GM23248 (cell line): Measurements from ENCODE around the gene RALGPS1. TPM values are rescaled to one million over a fixed set of nuclear protein-coding genes. Genes with fewer than 3 reads are reported as not detected.

Experiments used
- DNase-seq: peaks from one replicate; pipeline ENCODE4 v3.0.0-alpha.2; 2015
- H2AFZ ChIP-seq: fragments of 200-600 bp; sonication (generic); 2 replicates; pipeline ENCODE4 v1.6.1; 2016; ENCODE audit warnings: antibody characterized with exemption
- H3F3A ChIP-seq: fragments of 200-600 bp; sonication (generic); 2 replicates; pipeline ENCODE4 v1.6.1; 2016; ENCODE audit warnings: mild to moderate bottlenecking, antibody characterized with exemption, mixed run types; ENCODE audit not compliant: insufficient read depth
- H3K27ac ChIP-seq: fragments of 200-600 bp; sonication (generic); 2 replicates; pipeline ENCODE4 v1.5.1; 2016; ENCODE audit warnings: mild to moderate bottlenecking
- H3K27me3 ChIP-seq: fragments of 200-600 bp; sonication (generic); replicated peaks from 2 replicates; pipeline ENCODE4 v1.6.1; 2016; ENCODE audit warnings: mild to moderate bottlenecking; ENCODE audit not compliant: insufficient read depth
- H3K36me3 ChIP-seq: fragments of 200-600 bp; sonication (generic); 2 replicates; pipeline ENCODE4 v1.6.1; 2016; ENCODE audit warnings: low read depth, mild to moderate bottlenecking
- H3K4me1 ChIP-seq: fragments of 200-600 bp; sonication (generic); 2 replicates; pipeline ENCODE4 v1.6.1; 2016; ENCODE audit warnings: mild to moderate bottlenecking; ENCODE audit not compliant: insufficient read depth
- H3K4me2 ChIP-seq: fragments of 200-600 bp; sonication (generic); one replicate; pipeline ENCODE4 v1.6.1; 2016; ENCODE audit warnings: mild to moderate bottlenecking; ENCODE audit not compliant: unreplicated experiment
- H3K4me3 ChIP-seq: fragments of 200-600 bp; sonication (generic); 2 replicates; pipeline ENCODE4 v1.5.1; 2016; ENCODE audit warnings: mild to moderate bottlenecking
- H3K79me2 ChIP-seq: fragments of 200-600 bp; sonication (generic); 2 replicates; pipeline ENCODE4 v1.6.1; 2016; ENCODE audit warnings: mild to moderate bottlenecking; ENCODE audit not compliant: insufficient read depth
- H3K9ac ChIP-seq: fragments of 200-600 bp; sonication (generic); 2 replicates; pipeline ENCODE4 v1.6.1; 2016; ENCODE audit warnings: mild to moderate bottlenecking
- H3K9me2 ChIP-seq: fragments of 200-600 bp; sonication (generic); 2 replicates; pipeline ENCODE4 v1.6.1; 2016; ENCODE audit warnings: mixed run types, mild to moderate bottlenecking, moderate library complexity; ENCODE audit not compliant: insufficient read depth
- H3K9me3 ChIP-seq: fragments of 200-600 bp; sonication (generic); one replicate; pipeline ENCODE4 v1.6.1; 2017; ENCODE audit warnings: low read depth
- H4K20me1 ChIP-seq: fragments of 200-600 bp; sonication (generic); 2 replicates; pipeline ENCODE4 v1.6.0; 2016; ENCODE audit not compliant: insufficient read depth
- EZH2 ChIP-seq: fragments of 200-600 bp; sonication (generic); IDR thresholded peaks from 2 replicates; pipeline ENCODE4 v1.6.1; 2018; ENCODE audit warnings: antibody characterized with exemption, mild to moderate bottlenecking; ENCODE audit not compliant: insufficient read depth, poor library complexity, severe bottlenecking
- EZH2phosphoT487 ChIP-seq: fragments of 200-600 bp; sonication (generic); IDR thresholded peaks from 2 replicates; pipeline ENCODE4 v1.6.1; 2018; ENCODE audit warnings: antibody characterized with exemption, moderate library complexity, mild to moderate bottlenecking, low read depth; ENCODE audit not compliant: insufficient read depth
- WGBS, 2 experiments: methylation state at CpG; one replicate each; pipeline ENCODE4 v1.1.6; 2015 to 2017; ENCODE audit warnings: low lambda C conversion rate in 2 of 2, low coverage in 1 of 2; ENCODE audit errors: missing lambda C conversion rate in 2 of 2; 5-methylcytosine and 5-hydroxymethylcytosine counted together
- in situ Hi-C: fragments of 300-500 bp; cut with MboI; formaldehyde crosslinking; loops from 2 replicates; pipeline ENCODE4 v1.15.0; 2020
- polyA plus RNA-seq: library from polyadenylated mRNA; unstranded; fragments of >200 nt; fragmentation: Nextera tagmentation; extraction: Ambion mirVana; gene quantifications from 2 replicates; pipeline ENCODE4 v1.2.1, GENCODE V29; 2016
- total RNA-seq: library from RNA; depleted of rRNA; stranded (reverse); fragments of >200 nt; shearing (Covaris generic); gene quantifications from 2 replicates; pipeline ENCODE4 v1.2.3, GENCODE V29; 2014

Gene RALGPS1
- total and polyA plus RNA-seq, 2 experiments from 2014 or later: 0.54 to 1.8 TPM

- in situ Hi-C loops: no loop called here
- TF ChIP-seq EZH2 (no peak), EZH2phosphoT487 (no peak)
- no peak overlapping the region for H3K4me3 ChIP-seq
- no peaks in the 10 kb centered on the region for H3K27me3 ChIP-seq
- WGBS, 2 experiments: 93 to 99% methylated on average over 12 of the region's 12 CpGs
- no peak overlapping the region for H2AFZ ChIP-seq
- peak; percentile 70 for DNase-seq
- no peaks in the 10 kb centered on the region for H3K9me3 ChIP-seq
- H3K27ac ChIP-seq: no peak overlapping the region
- H3K4me2 ChIP-seq: no peak overlapping the region
- no peaks in the 10 kb centered on the region for H3K4me1 ChIP-seq
- H3K9me2 ChIP-seq: no peaks in the 10 kb centered on the region
- no peaks in the 10 kb centered on the region for H3K36me3 ChIP-seq
- no peaks in the 10 kb centered on the region for H3F3A ChIP-seq
- H4K20me1 ChIP-seq: no peaks in the 10 kb centered on the region
- no peaks in the 10 kb centered on the region for H3K79me2 ChIP-seq
- H3K9ac ChIP-seq: no peak overlapping the region
These were observed 280.5 kb downstream of the RALGPS1 start for GRCh38 chr9:127194881-127195713.

GRCh38 chr9:127195976-127196825 is 281.6 kb downstream of the RALGPS1 start:
- no peaks in the 10 kb centered on the region for H3K36me3 ChIP-seq
- H3K4me1 ChIP-seq: no peaks in the 10 kb centered on the region
- no peak overlapping the region for H2AFZ ChIP-seq
- in situ Hi-C loops: no loop called here
- no peaks in the 10 kb centered on the region for H3F3A ChIP-seq
- WGBS, 2 experiments: 87 to 88% methylated on average over 19 of the region's 19 CpGs
- no peak overlapping the region for H3K27ac ChIP-seq
- no peak overlapping the region for H3K4me2 ChIP-seq
- no peak overlapping the region for H3K4me3 ChIP-seq
- no peaks in the 10 kb centered on the region for H3K79me2 ChIP-seq
- no peaks in the 10 kb centered on the region for H3K9me3 ChIP-seq
- TF ChIP-seq EZH2phosphoT487 (no peak), EZH2 (no peak)
- DNase-seq: no peak
- no peaks in the 10 kb centered on the region for H4K20me1 ChIP-seq
- no peaks in the 10 kb centered on the region for H3K27me3 ChIP-seq
- no peak overlapping the region for H3K9ac ChIP-seq
- no peaks in the 10 kb centered on the region for H3K9me2 ChIP-seq

GRCh38 chr9:127196826-127197145 is 282.2 kb downstream of the RALGPS1 start:
- WGBS, 2 experiments: 41 to 43% methylated on average over 3 of the region's 3 CpGs
- Histone ChIP-seq H3K4me2 (no peak overlapping the region), H4K20me1 (no peaks in the 10 kb centered on the region), H2AFZ (no peak overlapping the region), H3K9ac (no peak overlapping the region), H3K27ac (no peak overlapping the region), H3F3A (no peaks in the 10 kb centered on the region), H3K4me3 (no peak overlapping the region), H3K27me3 (no peaks in the 10 kb centered on the region), H3K9me3 (no peaks in the 10 kb centered on the region), H3K79me2 (no peaks in the 10 kb centered on the region), H3K4me1 (no peaks in the 10 kb centered on the region), H3K36me3 (no peaks in the 10 kb centered on the region), H3K9me2 (no peaks in the 10 kb centered on the region)
- TF ChIP-seq EZH2: no peak
- TF ChIP-seq EZH2phosphoT487: no peak
- DNase-seq: no peak
- in situ Hi-C loops: no loop called here

- Histone ChIP-seq H3K9me3 (no peaks in the 10 kb centered on the region), H3K4me1 (no peaks in the 10 kb centered on the region), H3K9ac (no peak overlapping the region), H2AFZ (no peak overlapping the region), H3K36me3 (no peaks in the 10 kb centered on the region), H3K4me2 (no peak overlapping the region), H3F3A (no peaks in the 10 kb centered on the region), H3K9me2 (no peaks in the 10 kb centered on the region), H3K4me3 (no peak overlapping the region), H3K79me2 (no peaks in the 10 kb centered on the region), H3K27ac (no peak overlapping the region), H4K20me1 (no peaks in the 10 kb centered on the region), H3K27me3 (no peaks in the 10 kb centered on the region)
- no peak for DNase-seq
- 87 to 88% methylated on average over 11 to 13 of the region's 13 CpGs for WGBS, 2 experiments
- TF ChIP-seq EZH2phosphoT487 (no peak), EZH2 (no peak)
- in situ Hi-C loops: no loop called here
These were observed 282.7 kb downstream of the RALGPS1 start for GRCh38 chr9:127197186-127197860.
